HG03342 (cell line): Measurements from ENCODE around the gene NRN1.

Source experiments
- ATAC-seq: cut with Tn5 transposase; IDR thresholded peaks from one replicate; pipeline ENCODE4 v1.9.1; 2021; ENCODE audit warnings: mild to moderate bottlenecking, moderate library complexity; ENCODE audit not compliant: unreplicated experiment

The NRN1 gene

DNA sequence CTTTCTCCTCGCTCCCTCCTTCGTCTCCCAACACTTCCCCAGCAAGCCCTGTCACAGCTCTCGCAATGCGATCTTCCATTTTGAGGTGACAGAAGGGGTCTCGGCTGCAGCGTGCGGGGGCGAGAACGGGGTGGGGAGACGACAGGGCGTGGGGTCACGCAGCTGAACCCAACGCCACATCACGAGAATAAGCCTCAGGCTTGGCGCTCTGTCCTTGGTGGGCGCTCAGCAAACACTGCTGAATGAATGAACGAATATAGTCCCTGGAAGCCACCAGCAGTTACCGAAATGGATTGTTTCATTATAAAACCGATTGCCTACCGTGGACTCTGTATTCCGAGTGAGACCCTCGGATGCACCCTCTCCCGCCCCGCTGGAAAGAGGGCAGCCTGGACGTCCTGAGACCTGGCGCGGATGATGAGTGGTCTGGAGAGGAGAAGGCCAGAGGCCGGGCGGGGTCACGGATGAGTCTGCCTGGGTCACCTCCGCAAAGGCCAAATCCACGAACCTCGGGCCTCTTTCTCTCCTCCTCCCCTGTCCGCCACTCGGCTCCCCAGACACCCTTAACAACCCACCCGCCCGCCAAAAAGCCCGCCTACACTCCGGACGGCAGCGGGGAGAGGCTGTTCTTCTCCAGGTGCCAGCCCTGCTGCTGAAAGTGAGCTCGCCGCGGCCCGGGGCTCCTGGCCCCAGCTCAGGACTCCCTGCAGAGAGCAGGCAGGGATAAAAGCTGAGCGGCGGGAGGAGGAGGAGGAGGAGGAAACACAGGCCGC lies 3.7 kb downstream of the NRN1 start:
- no peak for ATAC-seq

DNA sequence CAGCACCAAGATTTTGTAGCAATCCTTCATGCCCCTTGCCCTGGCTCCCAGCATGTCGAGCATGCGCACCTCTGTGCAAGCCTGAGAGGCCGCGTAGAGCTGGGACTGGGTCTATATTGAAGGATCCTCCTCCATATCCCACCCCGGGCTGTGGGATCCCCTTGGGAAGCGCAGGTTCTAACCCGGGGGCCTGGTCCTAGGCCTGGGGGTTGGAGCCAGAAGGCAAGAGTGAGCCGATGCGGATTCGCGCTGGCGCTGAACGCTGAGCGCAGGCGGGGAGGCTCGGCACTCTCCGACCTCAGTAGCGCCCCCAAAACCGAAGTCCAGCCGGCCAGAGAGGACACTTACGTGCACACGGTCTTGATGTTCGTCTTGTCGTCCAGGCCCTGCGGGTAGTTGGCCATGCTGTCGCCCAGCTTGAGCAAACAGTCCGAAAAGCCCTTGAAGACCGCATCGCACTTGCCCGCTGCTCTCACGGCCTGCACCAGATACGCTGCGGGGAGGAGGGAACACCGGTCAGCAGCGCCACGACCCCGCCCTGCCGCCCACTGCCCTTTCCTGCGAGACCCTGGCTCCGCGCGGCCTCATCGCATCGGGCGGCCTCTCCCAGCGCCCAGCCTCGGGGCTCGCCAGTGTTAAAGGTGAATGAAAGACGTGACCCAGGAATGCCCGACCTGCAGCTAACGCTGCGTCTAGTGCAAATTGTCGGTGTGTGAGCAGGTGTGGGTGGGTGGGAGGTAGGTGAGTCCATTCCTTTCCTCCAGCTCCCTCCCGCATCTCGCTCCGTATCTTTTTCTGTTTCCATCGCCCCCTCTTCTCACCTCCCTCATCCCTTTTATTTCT lies 4.5 kb downstream of the NRN1 start:
- no peak for ATAC-seq

GRCh38 chr6:6001443-6001842 lies 5.3 kb downstream of the NRN1 start:
- no peak for ATAC-seq

DNA sequence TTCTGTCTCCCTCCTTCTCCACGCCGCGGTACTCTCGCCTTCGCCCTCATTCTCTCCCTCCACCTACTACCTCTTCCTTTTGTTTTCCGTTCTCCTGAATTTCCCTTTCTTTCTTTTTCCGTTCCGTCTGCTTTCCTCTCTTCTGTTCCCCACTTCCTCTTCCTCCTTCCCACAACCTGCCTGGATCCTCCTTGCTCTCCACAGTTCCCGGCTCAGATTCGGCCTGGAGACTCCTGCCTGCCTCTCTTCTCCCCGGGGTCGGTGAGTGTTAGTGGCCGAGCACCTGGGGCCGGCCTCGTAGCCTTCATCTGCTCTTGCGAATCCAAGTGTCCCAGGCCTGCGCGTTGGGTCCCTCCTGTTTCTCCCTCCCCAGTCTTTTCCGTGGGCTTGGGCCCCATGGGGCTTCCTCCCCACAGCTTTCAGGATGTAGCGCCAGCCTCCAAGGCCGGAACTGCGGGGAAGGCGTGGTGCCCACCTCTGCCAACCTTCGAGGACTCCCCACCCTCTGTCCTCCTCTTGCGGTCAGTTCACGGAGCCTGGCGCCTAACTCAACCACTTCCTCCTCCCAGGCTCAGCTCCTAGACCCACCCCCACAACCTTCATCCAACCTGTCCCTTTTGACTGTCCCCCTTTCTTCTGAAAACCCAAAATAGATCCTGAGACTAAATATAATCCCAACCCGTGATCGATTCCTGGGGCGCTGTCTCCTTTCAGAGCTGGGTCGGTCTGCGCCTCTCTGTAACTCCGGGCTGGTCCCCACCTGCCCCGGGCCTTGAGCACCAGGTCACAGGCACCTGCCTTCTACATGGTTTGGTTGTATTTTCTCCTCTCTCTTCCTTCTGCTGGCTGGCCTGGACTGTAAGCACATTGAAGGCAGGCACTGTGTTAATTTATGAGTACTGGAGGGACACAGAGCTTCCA lies 6.8 kb downstream of the NRN1 start:
- no peak for ATAC-seq

DNA sequence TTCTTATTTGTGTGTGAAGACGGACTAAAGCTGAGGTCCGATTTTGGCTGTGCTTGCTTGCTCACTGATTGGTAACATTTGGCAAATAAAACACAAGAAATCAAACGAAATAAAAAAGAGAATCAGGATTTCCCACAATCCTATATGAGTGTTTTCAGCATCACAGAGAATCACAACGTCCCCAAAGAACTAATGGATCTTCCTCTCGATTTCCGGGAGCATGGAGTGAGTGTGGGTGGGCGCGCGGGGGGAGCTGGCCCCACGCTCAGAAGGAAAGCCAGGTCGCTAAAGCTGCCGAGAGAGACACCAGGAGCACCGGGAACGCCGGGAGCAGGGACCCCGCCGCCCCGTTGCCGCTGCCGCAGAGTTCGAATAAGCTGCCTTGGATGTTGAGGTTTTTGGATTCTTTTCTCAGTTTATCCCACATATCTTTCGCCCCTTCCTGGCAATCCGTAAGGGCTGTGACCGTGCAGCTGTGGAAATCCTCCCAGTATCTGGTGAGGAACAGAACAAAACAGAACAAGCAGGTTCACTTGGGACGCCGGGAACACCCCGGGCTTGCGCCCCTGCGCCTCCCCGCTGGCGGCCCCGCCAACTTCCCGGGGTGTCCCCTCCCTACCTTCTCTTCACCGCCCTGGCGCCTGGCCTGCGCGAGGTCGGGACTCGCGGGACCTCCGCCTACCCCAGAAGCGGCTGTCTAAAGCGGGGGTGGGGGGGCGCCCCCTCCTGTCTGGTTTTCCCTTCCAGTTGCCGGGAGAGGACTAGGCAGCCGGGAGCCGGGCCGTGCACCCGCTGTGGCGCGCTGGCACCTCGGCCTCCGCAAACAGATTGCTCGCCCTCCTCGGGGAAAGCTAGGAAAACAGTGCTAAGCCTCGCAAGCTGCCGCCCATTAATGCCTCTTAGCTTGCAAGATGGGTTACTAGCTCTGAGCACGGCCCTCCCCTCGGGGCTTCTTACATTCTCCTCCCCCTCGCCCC lies 7.7 kb downstream of the NRN1 start:
- no peak for ATAC-seq

- no peak for ATAC-seq
Observed at GRCh38 chr6:5998236-5998635, 8.5 kb downstream of the NRN1 start.

DNA sequence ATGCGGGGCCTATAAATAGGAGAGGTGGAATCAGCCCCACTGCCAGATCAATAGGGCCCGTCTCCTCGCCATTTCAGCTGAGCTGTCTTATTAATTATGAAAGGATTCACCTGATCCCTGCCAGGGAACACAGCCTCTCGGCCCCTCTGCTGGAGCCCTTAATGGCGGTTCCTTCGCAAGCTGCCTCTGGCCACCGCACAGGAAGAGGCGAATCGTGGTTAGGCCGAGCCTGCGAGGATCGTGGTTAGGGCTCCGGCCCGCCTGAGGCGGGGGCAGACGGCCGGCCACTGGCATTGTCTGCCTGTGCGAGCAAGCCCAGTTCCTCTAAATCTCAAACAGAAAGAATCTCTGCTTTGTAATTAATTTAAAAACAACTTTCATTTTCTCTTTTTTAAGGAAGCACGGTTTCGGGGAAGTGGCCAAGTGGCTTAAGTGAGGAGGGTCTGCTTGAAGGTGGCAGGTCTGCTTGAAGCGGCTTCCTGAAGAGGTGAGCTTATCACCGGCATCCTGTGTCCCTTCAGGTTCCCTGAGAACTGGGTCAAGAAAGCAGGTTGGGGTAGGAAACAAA lies 9.2 kb downstream of the NRN1 start:
- no peak for ATAC-seq

GRCh38 chr6:5996714-5997419 lies 9.9 kb downstream of the NRN1 start:
- ATAC-seq: no peak

DNA sequence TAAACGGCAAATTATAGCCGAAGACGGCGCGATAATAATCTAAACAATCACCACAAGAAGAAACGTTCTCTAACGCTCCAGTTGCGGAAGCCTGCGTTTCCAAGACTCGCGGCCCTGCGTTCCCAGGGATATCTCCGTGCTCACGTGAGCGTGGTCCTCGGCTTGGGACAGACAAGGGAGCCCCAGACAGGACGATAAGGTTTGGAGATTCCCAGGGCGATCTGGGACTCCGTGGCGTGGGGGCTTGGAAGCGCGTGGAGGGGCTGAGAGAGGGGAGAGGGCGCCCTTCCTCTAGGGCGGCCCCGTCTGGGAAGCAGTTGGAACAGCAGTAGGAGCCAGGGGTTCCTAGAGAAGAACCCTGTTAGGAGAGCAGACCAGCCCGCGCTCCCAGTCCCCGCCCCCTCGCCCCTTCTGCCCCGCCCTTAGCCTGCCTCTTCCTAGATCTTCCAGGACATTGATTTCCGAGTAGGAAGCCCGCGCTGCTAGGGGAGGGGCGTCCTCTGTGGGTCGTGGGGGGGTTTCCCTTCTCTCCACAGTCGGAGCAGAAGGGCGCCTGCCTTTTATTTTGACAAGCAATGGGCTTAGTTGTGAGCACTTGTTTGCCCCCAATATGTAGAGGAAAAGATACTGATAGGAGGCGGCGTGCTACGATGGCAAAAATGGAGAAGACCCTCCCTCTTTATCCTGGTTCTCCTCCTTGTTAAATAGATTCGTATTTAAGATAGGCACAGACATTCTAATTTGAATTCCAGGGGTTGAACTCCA lies 10.6 kb downstream of the NRN1 start:
- no peak for ATAC-seq

- no peak for ATAC-seq
Observed at GRCh38 chr6:5995658-5995948, 11.1 kb downstream of the NRN1 start.

- no peak for ATAC-seq
Observed at GRCh38 chr6:5994999-5995657, 11.6 kb downstream of the NRN1 start.

DNA sequence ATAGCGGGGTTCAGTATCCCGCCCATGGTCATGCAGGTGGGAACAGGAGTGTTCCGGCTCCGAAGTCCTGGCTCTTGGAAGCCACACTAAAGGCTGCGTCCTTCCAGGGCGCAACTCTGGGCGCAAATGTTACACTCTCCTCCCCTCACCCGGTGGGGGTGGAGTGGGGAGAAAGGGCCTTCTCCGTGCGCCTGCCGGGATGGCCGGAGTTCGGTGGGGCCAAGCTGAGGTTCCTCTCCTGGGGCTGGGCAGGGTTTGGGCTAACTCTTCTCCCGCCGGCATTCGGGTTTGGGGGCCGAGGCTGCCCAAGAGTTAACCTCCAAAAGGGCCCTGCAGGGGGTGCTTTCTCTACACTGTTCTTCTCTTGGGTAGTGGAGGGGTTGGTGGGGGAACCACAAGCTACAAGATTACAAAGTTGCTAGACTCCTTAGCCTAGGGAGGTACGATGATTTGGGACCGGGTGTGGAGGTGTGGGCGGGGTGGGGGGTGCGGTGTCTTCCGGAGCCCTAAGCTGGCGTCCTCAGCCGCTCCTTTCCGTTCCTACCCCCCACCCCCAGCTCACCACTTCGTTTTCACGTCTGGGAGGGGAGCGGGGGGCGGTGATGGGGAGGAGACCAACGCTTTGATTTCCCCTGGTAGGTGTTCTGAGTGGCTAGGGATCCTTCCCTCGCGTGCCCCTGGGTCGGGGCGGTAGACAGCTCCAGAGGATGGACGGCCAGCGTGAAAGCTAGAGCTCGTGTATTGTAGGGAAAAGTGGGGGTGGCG lies 12.3 kb downstream of the NRN1 start:
- ATAC-seq: no peak

GRCh38 chr6:5992551-5993225 lies 14.0 kb downstream of the NRN1 start:
- ATAC-seq: no peak

GRCh38 chr6:5990786-5991185 lies 15.9 kb downstream of the NRN1 start:
- ATAC-seq: no peak

DNA sequence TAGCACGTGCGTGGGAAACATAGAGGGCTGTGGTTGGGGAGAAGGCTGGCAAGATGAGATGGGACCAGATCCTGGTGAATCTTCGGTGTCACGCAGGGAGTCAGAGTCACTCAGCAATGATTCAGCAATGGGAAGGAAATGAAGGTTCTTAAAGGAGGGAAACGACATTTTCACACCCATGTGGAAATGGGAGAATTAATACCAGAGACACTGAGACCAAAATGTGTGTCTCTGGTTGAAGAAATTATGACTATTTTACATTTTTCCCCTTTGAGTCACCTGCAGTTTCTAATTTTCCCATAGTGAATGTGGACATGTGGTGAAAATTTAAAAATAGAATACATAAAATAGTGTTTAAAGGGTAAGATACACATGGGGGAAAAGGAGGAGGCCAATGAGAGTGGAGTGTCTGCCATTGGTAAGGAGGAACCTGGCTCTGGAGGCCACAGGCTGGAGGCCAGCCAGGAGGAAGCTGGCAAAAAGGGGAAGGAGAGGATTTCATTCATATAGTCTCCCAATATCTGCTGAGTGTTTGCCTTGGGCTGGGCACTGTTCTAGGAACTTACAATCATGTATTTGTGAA lies 17.5 kb downstream of the NRN1 start:
- no peak for ATAC-seq

DNA sequence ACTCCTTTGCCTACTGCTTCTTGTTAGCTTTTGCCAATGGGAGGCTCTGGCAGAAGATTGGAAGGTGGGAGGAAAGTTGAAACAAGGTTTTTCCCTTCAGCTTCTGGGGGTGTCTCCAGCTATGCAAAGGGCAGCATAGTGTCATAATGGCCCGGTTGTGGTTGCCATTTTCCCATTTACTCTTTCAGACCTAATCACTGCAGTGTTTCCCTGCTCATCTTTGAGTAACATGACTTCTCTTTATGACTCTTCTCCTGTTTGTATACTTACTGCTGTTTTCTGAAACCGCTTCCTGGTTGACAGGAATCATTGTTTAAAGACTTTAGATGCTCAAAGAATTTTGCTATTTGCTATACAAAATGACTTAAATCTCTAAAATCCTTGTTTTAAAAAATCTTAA lies 19.9 kb downstream of the NRN1 start:
- no peak for ATAC-seq
